ENCODE results near the gene CYB5RL.
"Not testable (repeated sequence)": the region's sequence is repeated elsewhere in the genome, so short reads cannot be mapped to it uniquely, and the experiment has no call there.

CYB5RL gene

GRCh38 chr1:54199765-54200518 is at the start of gene CYB5RL, which contains the start of gene MRPL37:
Gene CYB5RL, minus strand, starts transcription at chr1:54200030. Its CDS starts 4,414 bp downstream, at chr1:54195616.
Gene MRPL37, plus strand, starts transcription at chr1:54200167. Its CDS starts 77 bp downstream, at chr1:54200244.
- DNase-seq = peak; percentile 85 to 88

GRCh38 chr1:54248966-54249365 is 49.1 kb upstream of the CYB5RL start:
- DNase-seq = no peak

GRCh38 chr1:54247863-54248515 is 48.2 kb upstream of the CYB5RL start:
- no peak for DNase-seq

- DNase-seq = no peak
These were observed 46.4 kb upstream of the CYB5RL start for GRCh38 chr1:54246116-54246721.

- DNase-seq = no peak
These were observed 45.7 kb upstream of the CYB5RL start for GRCh38 chr1:54245501-54245900.

GRCh38 chr1:54244655-54245054 is 44.8 kb upstream of the CYB5RL start:
- DNase-seq = no peak

GRCh38 chr1:54243022-54243421 is 43.2 kb upstream of the CYB5RL start:
- no peak for DNase-seq

- DNase-seq = no peak
These were observed 41.5 kb upstream of the CYB5RL start for GRCh38 chr1:54241364-54241763.

- no peak for DNase-seq
These were observed 41.0 kb upstream of the CYB5RL start for GRCh38 chr1:54240741-54241335.

- DNase-seq = no peak
These were observed 39.8 kb upstream of the CYB5RL start for GRCh38 chr1:54239631-54240031.

- no peak for DNase-seq
These were observed 39.2 kb upstream of the CYB5RL start for GRCh38 chr1:54239035-54239383.

GRCh38 chr1:54238353-54239034 is 38.7 kb upstream of the CYB5RL start:
- DNase-seq = no peak

GRCh38 chr1:54237586-54237985 is 37.8 kb upstream of the CYB5RL start:
- no peak for DNase-seq

GRCh38 chr1:54234284-54234683 is 34.5 kb upstream of the CYB5RL start:
- no peak for DNase-seq

GRCh38 chr1:54233196-54233595 is 33.4 kb upstream of the CYB5RL start:
- not testable (repeated sequence) for DNase-seq

- DNase-seq = peak; percentile 37 to 47
These were observed 30.9 kb upstream of the CYB5RL start for GRCh38 chr1:54230507-54231339.

- peak; percentile 26 to 29 for DNase-seq
These were observed 29.6 kb upstream of the CYB5RL start for GRCh38 chr1:54229281-54229891.

- DNase-seq = no peak
These were observed 28.8 kb upstream of the CYB5RL start for GRCh38 chr1:54228638-54229079.

- DNase-seq = no peak
These were observed 28.1 kb upstream of the CYB5RL start for GRCh38 chr1:54227891-54228310.

GRCh38 chr1:54227091-54227602 is 27.3 kb upstream of the CYB5RL start:
- no peak for DNase-seq

GRCh38 chr1:54225986-54226559 is 26.2 kb upstream of the CYB5RL start:
- no peak for DNase-seq
